ENCODE results near the gene MED31.

GRCh38 chr17:6674586-6674985, 23.2 kb upstream of the MED31 start:
- no peak for TF ChIP-seq CTCF (IDR thresholded peaks at IDR 0.05)
- TF ChIP-seq POLR2A (IDR thresholded peaks at IDR 0.05): no peak

Data from adrenal gland (tissue), 5 donors.